ENCODE results near the gene THSD7B.

- peak; percentile 68 for TF ChIP-seq CTCF (conservative IDR thresholded peaks at IDR 0.05; ENCODE audit: low read depth, low read length)
- no peak for TF ChIP-seq EZH2phosphoT487 (IDR thresholded peaks at IDR 0.05; ENCODE audit: borderline replicate concordance, low read length)
- no peak for TF ChIP-seq EZH2 (IDR thresholded peaks at IDR 0.05; ENCODE audit: low read length, unreplicated experiment)
Measured at GRCh38 chr2:137173463-137173862, 408.1 kb downstream of the THSD7B start.

All from PC-3 (cell line).